ENCODE data around the gene PRR23B. TPM values are rescaled to one million over a fixed set of nuclear protein-coding genes. Genes with fewer than 3 reads are reported as not detected.

Gene PRR23B
- total RNA-seq, 1 donor from 2014 or later, result not detected

Other genes with a start within 250 kb of the PRR23B start
- gene PIK3CB, start 186.0 kb downstream of the PRR23B start, total RNA-seq, result 19.3 and 22.0 TPM in 2 replicates
- not detected in 2 replicates for gene FOXL2, start 73.8 kb downstream of the PRR23B start, total RNA-seq
- gene FOXL2NB, start 73.7 kb downstream of the PRR23B start, total RNA-seq, result not detected in 2 replicates
- not detected in 2 replicates for gene PRR23A, start 14.7 kb downstream of the PRR23B start, total RNA-seq
- not detected in 2 replicates for gene PRR23C, start 24.0 kb upstream of the PRR23B start, total RNA-seq

Data from activated T-helper 1 cell treated with anti-CD3 and anti-CD28 coated beads, Interleukin-12 subunit alpha, Interleukin-12 subunit beta, Interleukin-2, Interleukin-4 antibody, amounts not matched to agents 30 ng/mL and 10 ng/mL and 1 ng/mL, durations not matched to agents 14 hours and 24 hours and 36 hours (primary cell).